Measurements from ENCODE around the gene KIF6. TPM values are rescaled to one million over a fixed set of nuclear protein-coding genes. Genes with fewer than 3 reads are reported as not detected.

KIF6 gene
- total and polyA plus RNA-seq, 2 of the 8 experiments (the other 6 are each of a cell fraction or from before 2014, with no cell fraction given), result 0.53 to 0.65 TPM

- Histone ChIP-seq H2BK15ac (ENCODE audit: low read length) (no peak overlapping the region), H3K4me2 (ENCODE audit: insufficient read depth in 1 of 2, low read depth in 2 of 2, low read length in 2 of 2) (no peak overlapping the region), H3K36me3 (ENCODE audit: control insufficient read depth in 2 of 4, insufficient read depth in 4 of 4, low read length in 3 of 4) (no peaks in the 10 kb centered on the region), H2BK5ac (ENCODE audit: low read depth, low read length) (no peak overlapping the region), H4K5ac (ENCODE audit: insufficient read length, low read depth, low read length) (no peak overlapping the region), H3K9ac (replicated peaks in 1 of 4; ENCODE audit: extremely low read depth in 1 of 4, low read depth in 3 of 4, low read length in 3 of 4) (no peak overlapping the region), H3K27me3 (replicated peaks in 1 of 4; ENCODE audit: control insufficient read depth in 3 of 4, extremely low read depth in 1 of 4, insufficient read depth in 3 of 4, low read length in 3 of 4) (no peaks in the 10 kb centered on the region), H3K79me1 (ENCODE audit: low read depth, low read length) (no peaks in the 10 kb centered on the region), H3K23ac (ENCODE audit: insufficient read length) (no peak overlapping the region), H3K56ac (replicated peaks; ENCODE audit: insufficient read length, low read depth, low read length) (no peak overlapping the region), H3K23me2 (ENCODE audit: low read depth, low read length) (no peaks in the 10 kb centered on the region), H3K9me3 (ENCODE audit: insufficient read depth in 2 of 2, low read depth in 1 of 2, low read length in 1 of 2) (no peaks in the 10 kb centered on the region), H4K20me1 (replicated peaks in 1 of 2; ENCODE audit: control insufficient read depth in 1 of 2, insufficient read depth in 2 of 2, low read length in 2 of 2) (no peaks in the 10 kb centered on the region), H3K18ac (ENCODE audit: extremely low read depth, low read length) (no peak overlapping the region), H3K27ac (ENCODE audit: low read depth, low read length) (no peak overlapping the region), H2AFZ (ENCODE audit: low read length) (no peak overlapping the region), H3K79me2 (ENCODE audit: control insufficient read depth in 1 of 2, insufficient read depth in 2 of 2, low read length in 2 of 2) (no peaks in the 10 kb centered on the region), H4K91ac (replicated peaks; ENCODE audit: insufficient read length, low read length) (no peak overlapping the region), H3K4me1 (replicated peaks in 1 of 4; ENCODE audit: control insufficient read depth in 3 of 4, insufficient read depth in 4 of 4, low read length in 3 of 4) (no peaks in the 10 kb centered on the region; a peak in 1 of 7 replicates), H2BK12ac (ENCODE audit: low read depth, low read length) (no peak overlapping the region), H2AK5ac (ENCODE audit: low read depth, low read length) (no peak overlapping the region), H3K14ac (ENCODE audit: insufficient read length) (no peak overlapping the region), H3K4me3 (ENCODE audit: extremely low read depth in 1 of 4, insufficient read depth in 2 of 4, low read depth in 3 of 4, low read length in 4 of 4) (no peak overlapping the region), H3K4ac (replicated peaks; ENCODE audit: insufficient read length, low read depth, low read length) (no peak overlapping the region), H2BK120ac (replicated peaks; ENCODE audit: low read depth, low read length) (no peak overlapping the region), H2BK20ac (ENCODE audit: low read length) (no peak overlapping the region), H4K8ac (ENCODE audit: extremely low read depth, insufficient read depth, low read length) (no peak overlapping the region)
- ChIA-PET CTCF (ENCODE audit: partially characterized antibody) (no interaction called here), POLR2A (ENCODE audit: partially characterized antibody) (no interaction called here)
- DNase-seq (ENCODE audit: low read depth in 1 of 2, low spot score in 2 of 2), result no peak
- no peak for FAIRE-seq
- 88% methylated on average over 2 of the region's 2 CpGs; no CpG with 5 or more reads in 1 of the 2 experiments for WGBS, 2 experiments (ENCODE audit: extremely low coverage in 1 of 2, insufficient coverage in 1 of 2, insufficient read length in 1 of 2, insufficient replicate concordance in 2 of 2, low coverage in 1 of 2, low lambda C conversion rate in 2 of 2, missing lambda C conversion rate in 1 of 2)
- no peak for TF ChIP-seq ATF3 (IDR thresholded peaks at IDR 0.05; ENCODE audit: insufficient read depth, low read depth, low read length)
- TF ChIP-seq SUZ12 (IDR thresholded peaks at IDR 0.05; ENCODE audit: low read length), result no peak
- TF ChIP-seq EP300 (IDR thresholded peaks at IDR 0.05; ENCODE audit: borderline replicate concordance in 1 of 2, low read depth in 2 of 2, low read length in 2 of 2), result no peak
- TF ChIP-seq, protein P1, sequence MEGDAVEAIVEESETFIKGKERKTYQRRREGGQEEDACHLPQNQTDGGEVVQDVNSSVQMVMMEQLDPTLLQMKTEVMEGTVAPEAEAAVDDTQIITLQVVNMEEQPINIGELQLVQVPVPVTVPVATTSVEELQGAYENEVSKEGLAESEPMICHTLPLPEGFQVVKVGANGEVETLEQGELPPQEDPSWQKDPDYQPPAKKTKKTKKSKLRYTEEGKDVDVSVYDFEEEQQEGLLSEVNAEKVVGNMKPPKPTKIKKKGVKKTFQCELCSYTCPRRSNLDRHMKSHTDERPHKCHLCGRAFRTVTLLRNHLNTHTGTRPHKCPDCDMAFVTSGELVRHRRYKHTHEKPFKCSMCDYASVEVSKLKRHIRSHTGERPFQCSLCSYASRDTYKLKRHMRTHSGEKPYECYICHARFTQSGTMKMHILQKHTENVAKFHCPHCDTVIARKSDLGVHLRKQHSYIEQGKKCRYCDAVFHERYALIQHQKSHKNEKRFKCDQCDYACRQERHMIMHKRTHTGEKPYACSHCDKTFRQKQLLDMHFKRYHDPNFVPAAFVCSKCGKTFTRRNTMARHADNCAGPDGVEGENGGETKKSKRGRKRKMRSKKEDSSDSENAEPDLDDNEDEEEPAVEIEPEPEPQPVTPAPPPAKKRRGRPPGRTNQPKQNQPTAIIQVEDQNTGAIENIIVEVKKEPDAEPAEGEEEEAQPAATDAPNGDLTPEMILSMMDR (IDR thresholded peaks at IDR 0.05; ENCODE audit: control extremely low read depth in 1 of 3, insufficient read depth in 1 of 3, low read depth in 1 of 3, low read length in 3 of 3), result no peak
- no peak for TF ChIP-seq ATF2 (IDR thresholded peaks at IDR 0.05; ENCODE audit: low read length)
- no peak for TF ChIP-seq SP1 (IDR thresholded peaks at IDR 0.05; ENCODE audit: low read depth, low read length)
- no peak for TF ChIP-seq MAX (IDR thresholded peaks at IDR 0.05)
Observed at GRCh38 chr6:39685489-39685826, 39.8 kb downstream of the KIF6 start.

Data from H1 (cell line).